H9 (cell line): ENCODE data around the gene LRRC8C. TPM values are rescaled to one million over a fixed set of nuclear protein-coding genes. Genes with fewer than 3 reads are reported as not detected.

Experiments used
- DNase-seq: peaks from one replicate; pipeline ENCODE4 v3.0.0-alpha.2; 2017
- H2AFZ ChIP-seq: one replicate; pipeline ENCODE4 v1.6.1; 2013; ENCODE audit warnings: mild to moderate bottlenecking, low read length, control low read depth, moderate library complexity
- H2AK5ac ChIP-seq: 2 replicates; pipeline ENCODE4 v1.6.1; 2013; ENCODE audit warnings: low read length, control low read depth, mixed read lengths; ENCODE audit not compliant: insufficient read length
- H2BK120ac ChIP-seq: one replicate; pipeline ENCODE4 v1.6.1; 2013; ENCODE audit warnings: low read depth, mild to moderate bottlenecking, low read length, control low read depth, inconsistent platforms; ENCODE audit not compliant: poor library complexity, severe bottlenecking
- H2BK12ac ChIP-seq: 2 replicates; pipeline ENCODE4 v1.6.1; 2013; ENCODE audit warnings: low read length, control low read depth, mixed read lengths, low read depth; ENCODE audit not compliant: insufficient read length
- H2BK15ac ChIP-seq: 2 replicates; pipeline ENCODE4 v1.6.1; 2013; ENCODE audit warnings: low read depth, low read length, control low read depth
- H2BK20ac ChIP-seq: one replicate; pipeline ENCODE4 v1.6.1; 2013; ENCODE audit warnings: low read depth, mild to moderate bottlenecking, low read length, control low read depth, inconsistent platforms; ENCODE audit not compliant: poor library complexity, severe bottlenecking
- H2BK5ac ChIP-seq: 2 replicates; pipeline ENCODE4 v1.6.1; 2013; ENCODE audit warnings: low read length, control low read depth, mixed read lengths; ENCODE audit not compliant: insufficient read length
- H3K14ac ChIP-seq: 2 replicates; pipeline ENCODE4 v1.6.1; 2013; ENCODE audit warnings: low read length, control low read depth; ENCODE audit not compliant: insufficient read depth
- H3K18ac ChIP-seq: 2 replicates; pipeline ENCODE4 v1.6.1; 2013; ENCODE audit warnings: low read depth, mild to moderate bottlenecking, mixed read lengths, low read length, control low read depth; ENCODE audit not compliant: insufficient read length
- H3K23ac ChIP-seq: 2 replicates; pipeline ENCODE4 v1.6.1; 2013; ENCODE audit warnings: low read length, control low read depth, mixed read lengths, low read depth; ENCODE audit not compliant: insufficient read length
- H3K23me2 ChIP-seq: 2 replicates; pipeline ENCODE4 v1.6.1; 2013; ENCODE audit warnings: low read depth, mild to moderate bottlenecking, mixed read lengths, low read length, control low read depth; ENCODE audit not compliant: insufficient read length, poor library complexity, severe bottlenecking
- H3K27ac ChIP-seq: 2 replicates; pipeline ENCODE4 v1.5.1; 2013; ENCODE audit warnings: low read length, control low read depth, mixed read lengths, low read depth; ENCODE audit not compliant: insufficient read length
- H3K27me3 ChIP-seq: 2 replicates; pipeline ENCODE4 v1.6.1; 2013; ENCODE audit warnings: low read length, control low read depth, inconsistent platforms; ENCODE audit not compliant: insufficient read depth
- H3K4ac ChIP-seq: 2 replicates; pipeline ENCODE4 v1.6.1; 2013; ENCODE audit warnings: low read depth, mild to moderate bottlenecking, control low read depth, inconsistent platforms, low read length, moderate library complexity
- H3K4me1 ChIP-seq: 2 replicates; pipeline ENCODE4 v1.6.1; 2013; ENCODE audit warnings: low read length, control low read depth, inconsistent platforms; ENCODE audit not compliant: insufficient read depth
- H3K4me2 ChIP-seq: 2 replicates; pipeline ENCODE4 v1.6.1; 2013; ENCODE audit warnings: low read length, control low read depth, mixed read lengths; ENCODE audit not compliant: insufficient read length, insufficient read depth
- H3K56ac ChIP-seq: 2 replicates; pipeline ENCODE4 v1.6.1; 2013; ENCODE audit warnings: low read depth, mild to moderate bottlenecking, mixed read lengths, low read length, control low read depth; ENCODE audit not compliant: insufficient read length
- H3K79me1 ChIP-seq: 2 replicates; pipeline ENCODE4 v1.6.1; 2013; ENCODE audit warnings: low read depth, mild to moderate bottlenecking, moderate library complexity, low read length, control low read depth, inconsistent platforms; ENCODE audit not compliant: insufficient read depth, poor library complexity, severe bottlenecking
- H3K79me2 ChIP-seq: 2 replicates; pipeline ENCODE4 v1.6.1; 2013; ENCODE audit warnings: low read length, control low read depth, inconsistent platforms; ENCODE audit not compliant: insufficient read depth
- H3K9ac ChIP-seq: 2 replicates; pipeline ENCODE4 v1.6.1; 2013; ENCODE audit warnings: low read length, control low read depth, mixed read lengths; ENCODE audit not compliant: insufficient read length; ENCODE audit errors: extremely low read depth
- H3K9me3 ChIP-seq: one replicate; pipeline ENCODE4 v1.6.1; 2013; ENCODE audit warnings: low read depth, low read length, inconsistent platforms; ENCODE audit not compliant: control insufficient read depth
- H3T11ph ChIP-seq: one replicate; pipeline ENCODE4 v1.6.1; 2013; ENCODE audit warnings: mild to moderate bottlenecking, low read length, control low read depth, inconsistent platforms
- H4K20me1 ChIP-seq: one replicate; pipeline ENCODE4 v1.6.1; 2013; ENCODE audit not compliant: control insufficient read depth, insufficient read length, insufficient read depth
- H4K5ac ChIP-seq: 2 replicates; pipeline ENCODE4 v1.6.1; 2013; ENCODE audit warnings: low read depth, mild to moderate bottlenecking, mixed read lengths, low read length, control low read depth; ENCODE audit not compliant: insufficient read length
- H4K8ac ChIP-seq: replicated peaks from 2 replicates; pipeline ENCODE4 v1.6.1; 2013; ENCODE audit warnings: low read length, control low read depth, mixed read lengths, low read depth; ENCODE audit not compliant: insufficient read length
- H4K91ac ChIP-seq: 2 replicates; pipeline ENCODE4 v1.6.1; 2013; ENCODE audit warnings: low read depth, mild to moderate bottlenecking, moderate library complexity, mixed read lengths, low read length, control low read depth; ENCODE audit not compliant: insufficient read length
- H3K27ac Mint-ChIP-seq, 3 experiments: 2 replicates in 2 of 3; 3 replicates in 1 of 3; pipeline ENCODE4 v1.8.0; 2020 to 2021; ENCODE audit warnings: mixed read lengths in 3 of 3, mild to moderate bottlenecking in 1 of 3, moderate library complexity in 1 of 3
- H3K27me3 Mint-ChIP-seq: 2 replicates; pipeline ENCODE4 v1.8.0; 2021; ENCODE audit warnings: low read depth, mild to moderate bottlenecking, moderate library complexity, mixed read lengths
- H3K36me3 Mint-ChIP-seq, 3 experiments: 2 replicates in 2 of 3; 3 replicates in 1 of 3; pipeline ENCODE4 v1.8.0; 2020 to 2021; ENCODE audit warnings: low read depth in 3 of 3, mixed read lengths in 3 of 3; ENCODE audit not compliant: insufficient read depth in 1 of 3
- H3K4me1 Mint-ChIP-seq, 2 experiments: 2 replicates each; pipeline ENCODE4 v1.8.0; 2020; ENCODE audit warnings: mixed read lengths in 2 of 2
- H3K4me3 Mint-ChIP-seq, 2 experiments: 2 replicates in 1 of 2; 3 replicates in 1 of 2; pipeline ENCODE4 v1.8.0; 2020 to 2021; ENCODE audit warnings: mild to moderate bottlenecking in 2 of 2, mixed read lengths in 2 of 2, moderate library complexity in 1 of 2
- H3K9me3 Mint-ChIP-seq, 2 experiments: 2 replicates in 1 of 2; 3 replicates in 1 of 2; pipeline ENCODE4 v1.8.0; 2020; ENCODE audit warnings: mild to moderate bottlenecking in 2 of 2, mixed read lengths in 2 of 2, moderate library complexity in 1 of 2
- CTCF ChIP-seq: fragments of 200-600 bp; sonication (generic); conservative IDR thresholded peaks from 3 replicates; pipeline ENCODE4 v1.8.0; 2021; ENCODE audit warnings: antibody characterized with exemption, mild to moderate bottlenecking
- WGBS: extraction: QIAGEN DNeasy Blood & Tissue Kit; methylation state at CpG from one replicate; pipeline ENCODE4 v1.1.7; 2013; ENCODE audit warnings: missing lambda C conversion rate, low lambda C conversion rate, mixed read lengths; ENCODE audit not compliant: insufficient read length; ENCODE audit errors: extremely low coverage; 5-methylcytosine and 5-hydroxymethylcytosine counted together
- total RNA-seq: library from RNA; stranded (reverse); gene quantifications from 2 replicates; pipeline ENCODE4 v1.2.1, GENCODE V29; 2021

The LRRC8C gene
- total RNA-seq, 1 experiment from 2014 or later = 1.9 TPM

- no peaks in the 10 kb centered on the region for H3K23me2 ChIP-seq
- no peak overlapping the region for H2AFZ ChIP-seq
- no peak overlapping the region for H2BK20ac ChIP-seq
- H3K23ac ChIP-seq = no peak overlapping the region
- no peak overlapping the region for H3T11ph ChIP-seq
- H2AK5ac ChIP-seq = no peak overlapping the region
- no peak overlapping the region for H3K27ac ChIP-seq
- Mint-ChIP-seq H3K36me3 (no peaks in the 10 kb centered on the region), H3K4me1 (no peaks in the 10 kb centered on the region), H3K27me3 (no peaks in the 10 kb centered on the region), H3K4me3 (no peak overlapping the region), H3K27ac (no peak overlapping the region), H3K9me3 (peaks cover 0 to 2% of the 10 kb centered on the region in 2 experiments; a peak in 1 of 5 replicates)
- no peaks in the 10 kb centered on the region for H3K79me2 ChIP-seq
- no peak overlapping the region for H4K8ac ChIP-seq
- no peak for TF ChIP-seq CTCF
- H3K9me3 ChIP-seq = no peaks in the 10 kb centered on the region
- no peak overlapping the region for H2BK12ac ChIP-seq
- H3K9ac ChIP-seq = no peak overlapping the region
- H3K4me1 ChIP-seq = no peaks in the 10 kb centered on the region
- H3K27me3 ChIP-seq = no peaks in the 10 kb centered on the region
- no peak overlapping the region for H3K18ac ChIP-seq
- no peak overlapping the region for H2BK15ac ChIP-seq
- H3K79me1 ChIP-seq = no peaks in the 10 kb centered on the region
- WGBS = no CpG with 5 or more reads among the region's 4 CpGs
- H3K4me2 ChIP-seq = no peak overlapping the region
- DNase-seq = no peak
- no peaks in the 10 kb centered on the region for H4K20me1 ChIP-seq
- H3K4ac ChIP-seq = no peak overlapping the region
- H3K56ac ChIP-seq = no peak overlapping the region
- H4K91ac ChIP-seq = no peak overlapping the region
- no peak overlapping the region for H2BK120ac ChIP-seq
- H4K5ac ChIP-seq = no peak overlapping the region
- no peak overlapping the region for H2BK5ac ChIP-seq
- H3K14ac ChIP-seq = no peak overlapping the region
Observed at GRCh38 chr1:89743788-89744187, 110.9 kb downstream of the LRRC8C start.
